Glutamatergic neuron (in vitro differentiated cells): ENCODE results near the gene TTN. TPM values are rescaled to one million over a fixed set of nuclear protein-coding genes. Genes with fewer than 3 reads are reported as not detected.

Experiments
- DNase-seq: peaks from one replicate; pipeline ENCODE4 v3.0.0; 2022
- H3K27ac Mint-ChIP-seq: one replicate; pipeline ENCODE4 v1.8.0; 2020; ENCODE audit warnings: mild to moderate bottlenecking, mixed read lengths, inconsistent platforms; ENCODE audit not compliant: unreplicated experiment
- H3K27me3 Mint-ChIP-seq: one replicate; pipeline ENCODE4 v1.8.0; 2020; ENCODE audit warnings: mild to moderate bottlenecking, moderate library complexity, mixed read lengths, inconsistent platforms; ENCODE audit not compliant: unreplicated experiment
- H3K36me3 Mint-ChIP-seq: one replicate; pipeline ENCODE4 v1.8.0; 2020; ENCODE audit warnings: mild to moderate bottlenecking, mixed read lengths, inconsistent platforms; ENCODE audit not compliant: unreplicated experiment
- H3K4me1 Mint-ChIP-seq: one replicate; pipeline ENCODE4 v1.8.0; 2020; ENCODE audit warnings: mild to moderate bottlenecking, low read depth, mixed read lengths, inconsistent platforms; ENCODE audit not compliant: unreplicated experiment
- H3K4me3 Mint-ChIP-seq: one replicate; pipeline ENCODE4 v1.8.0; 2020; ENCODE audit warnings: mild to moderate bottlenecking, mixed read lengths, inconsistent platforms; ENCODE audit not compliant: unreplicated experiment
- H3K9me3 Mint-ChIP-seq: one replicate; pipeline ENCODE4 v1.8.0; 2020; ENCODE audit warnings: mild to moderate bottlenecking, moderate library complexity, mixed read lengths, inconsistent platforms; ENCODE audit not compliant: unreplicated experiment
- total RNA-seq: library from RNA; stranded (reverse); fragmentation: NEBNext Ultra II Directional; extraction: Animal tissue kit (Norgen Biotek cat#: 25700); gene quantifications from one replicate; pipeline ENCODE4 v1.2.1, GENCODE V29; 2021; ENCODE audit not compliant: unreplicated experiment
- TF ChIP-seq, protein P1 (sequence below): fragments of 200-600 bp; sonication (generic); IDR thresholded peaks from one replicate; pipeline ENCODE4 v1.5.0; 2021; ENCODE audit not compliant: partially characterized antibody, unreplicated experiment

The TTN gene
- total RNA-seq, 1 donor from 2014 or later = 0.34 TPM

DNA sequence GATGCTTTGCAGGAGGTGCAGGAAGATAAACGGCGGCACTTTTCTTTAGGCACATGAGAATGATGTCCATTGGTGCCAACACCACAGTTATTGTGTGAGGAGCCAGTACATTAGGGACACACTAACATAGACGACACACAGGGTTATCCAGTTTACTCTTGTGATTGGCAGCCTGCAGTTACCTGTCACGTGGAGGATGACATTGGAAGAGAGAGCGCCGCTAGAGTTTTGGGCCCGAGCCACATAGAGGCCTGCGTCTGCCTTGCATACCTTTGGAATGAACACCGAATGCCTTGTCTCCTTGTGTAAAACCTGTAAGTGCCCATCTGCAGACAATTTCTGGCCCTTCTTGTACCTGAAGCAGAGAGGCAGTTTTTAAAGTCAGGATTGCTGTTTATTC is 26.9 kb upstream of the TTN start:
- Mint-ChIP-seq H3K36me3 (no peaks in the 10 kb centered on the region), H3K9me3 (no peaks in the 10 kb centered on the region), H3K27ac (no peak overlapping the region), H3K4me1 (peaks cover 8% of the 10 kb centered on the region), H3K4me3 (no peak overlapping the region), H3K27me3 (no peaks in the 10 kb centered on the region)
- no peak for DNase-seq
- TF ChIP-seq, protein P1, sequence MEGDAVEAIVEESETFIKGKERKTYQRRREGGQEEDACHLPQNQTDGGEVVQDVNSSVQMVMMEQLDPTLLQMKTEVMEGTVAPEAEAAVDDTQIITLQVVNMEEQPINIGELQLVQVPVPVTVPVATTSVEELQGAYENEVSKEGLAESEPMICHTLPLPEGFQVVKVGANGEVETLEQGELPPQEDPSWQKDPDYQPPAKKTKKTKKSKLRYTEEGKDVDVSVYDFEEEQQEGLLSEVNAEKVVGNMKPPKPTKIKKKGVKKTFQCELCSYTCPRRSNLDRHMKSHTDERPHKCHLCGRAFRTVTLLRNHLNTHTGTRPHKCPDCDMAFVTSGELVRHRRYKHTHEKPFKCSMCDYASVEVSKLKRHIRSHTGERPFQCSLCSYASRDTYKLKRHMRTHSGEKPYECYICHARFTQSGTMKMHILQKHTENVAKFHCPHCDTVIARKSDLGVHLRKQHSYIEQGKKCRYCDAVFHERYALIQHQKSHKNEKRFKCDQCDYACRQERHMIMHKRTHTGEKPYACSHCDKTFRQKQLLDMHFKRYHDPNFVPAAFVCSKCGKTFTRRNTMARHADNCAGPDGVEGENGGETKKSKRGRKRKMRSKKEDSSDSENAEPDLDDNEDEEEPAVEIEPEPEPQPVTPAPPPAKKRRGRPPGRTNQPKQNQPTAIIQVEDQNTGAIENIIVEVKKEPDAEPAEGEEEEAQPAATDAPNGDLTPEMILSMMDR = no peak

DNA sequence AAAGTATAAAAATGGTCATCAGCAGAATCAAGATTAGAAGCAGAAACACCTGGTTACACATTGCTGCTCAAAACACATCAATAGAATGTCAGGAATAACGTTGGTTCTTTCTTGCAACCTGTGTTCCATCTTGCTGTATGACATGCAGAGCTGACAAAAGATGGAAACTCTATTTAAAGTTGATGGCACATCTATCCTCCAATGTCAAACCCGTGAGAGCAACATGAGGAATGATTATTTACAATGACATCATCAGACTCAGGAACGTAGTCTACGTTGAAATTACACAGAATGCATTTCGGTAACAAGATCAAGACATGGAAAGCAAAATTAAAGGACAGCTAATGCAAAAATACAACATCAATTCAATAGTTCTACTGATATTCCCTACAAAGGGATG is 26.2 kb upstream of the TTN start:
- Mint-ChIP-seq H3K36me3 (no peaks in the 10 kb centered on the region), H3K9me3 (no peaks in the 10 kb centered on the region), H3K4me1 (peaks cover 12% of the 10 kb centered on the region), H3K27ac (no peak overlapping the region), H3K4me3 (no peak overlapping the region), H3K27me3 (no peaks in the 10 kb centered on the region)
- DNase-seq = no peak
- TF ChIP-seq, protein P1 = no peak

DNA sequence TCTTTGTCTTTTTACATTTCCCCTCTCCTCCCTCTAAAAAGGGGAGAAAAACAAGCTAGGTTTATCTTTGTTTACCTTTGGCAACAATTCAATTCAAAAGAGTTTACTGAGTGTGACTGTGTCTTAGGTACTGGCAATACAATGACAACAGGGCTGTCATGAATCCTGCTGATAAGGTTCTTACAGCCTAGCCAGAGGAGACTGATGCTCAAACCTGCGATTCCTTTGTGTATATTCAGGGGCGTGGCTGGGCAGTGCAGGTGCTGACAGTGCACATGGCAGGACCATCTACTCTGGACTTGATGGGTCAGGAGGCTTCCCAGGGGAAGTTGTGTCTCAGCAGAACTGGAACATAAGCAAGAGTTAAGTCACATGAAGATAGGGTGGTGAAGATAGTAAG is 23.2 kb upstream of the TTN start:
- peaks cover 2% of the 10 kb centered on the region for H3K27me3 Mint-ChIP-seq
- no peak overlapping the region for H3K4me3 Mint-ChIP-seq
- TF ChIP-seq, protein P1 = no peak
- no peaks in the 10 kb centered on the region for H3K36me3 Mint-ChIP-seq
- no peak for DNase-seq
- H3K27ac Mint-ChIP-seq = no peak overlapping the region
- H3K4me1 Mint-ChIP-seq = peaks cover 10% of the 10 kb centered on the region
- no peaks in the 10 kb centered on the region for H3K9me3 Mint-ChIP-seq

DNA sequence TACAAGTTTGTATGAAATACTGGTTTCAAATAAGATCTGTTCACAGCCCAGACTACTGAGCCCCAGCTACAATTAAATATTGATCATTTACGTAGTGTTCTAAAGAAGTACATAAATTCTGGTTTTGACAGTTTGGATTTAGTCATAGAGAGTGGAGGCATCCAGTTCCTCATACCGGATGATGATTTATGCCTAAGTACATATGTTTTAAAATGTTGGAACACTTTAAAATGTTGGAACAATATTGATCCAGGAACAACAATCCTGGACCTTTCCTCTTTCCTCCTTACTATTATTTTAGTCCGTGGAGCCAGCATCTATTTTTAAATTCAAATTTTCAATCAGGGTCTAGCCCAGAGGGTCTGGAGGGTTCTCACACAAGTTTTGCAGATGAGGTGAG is 22.8 kb upstream of the TTN start:
- no peak for DNase-seq
- H3K9me3 Mint-ChIP-seq = no peaks in the 10 kb centered on the region
- H3K4me3 Mint-ChIP-seq = no peak overlapping the region
- no peaks in the 10 kb centered on the region for H3K36me3 Mint-ChIP-seq
- H3K4me1 Mint-ChIP-seq = peaks cover 10% of the 10 kb centered on the region
- TF ChIP-seq, protein P1 = no peak
- H3K27ac Mint-ChIP-seq = no peak overlapping the region
- H3K27me3 Mint-ChIP-seq = peaks cover 2% of the 10 kb centered on the region

DNA sequence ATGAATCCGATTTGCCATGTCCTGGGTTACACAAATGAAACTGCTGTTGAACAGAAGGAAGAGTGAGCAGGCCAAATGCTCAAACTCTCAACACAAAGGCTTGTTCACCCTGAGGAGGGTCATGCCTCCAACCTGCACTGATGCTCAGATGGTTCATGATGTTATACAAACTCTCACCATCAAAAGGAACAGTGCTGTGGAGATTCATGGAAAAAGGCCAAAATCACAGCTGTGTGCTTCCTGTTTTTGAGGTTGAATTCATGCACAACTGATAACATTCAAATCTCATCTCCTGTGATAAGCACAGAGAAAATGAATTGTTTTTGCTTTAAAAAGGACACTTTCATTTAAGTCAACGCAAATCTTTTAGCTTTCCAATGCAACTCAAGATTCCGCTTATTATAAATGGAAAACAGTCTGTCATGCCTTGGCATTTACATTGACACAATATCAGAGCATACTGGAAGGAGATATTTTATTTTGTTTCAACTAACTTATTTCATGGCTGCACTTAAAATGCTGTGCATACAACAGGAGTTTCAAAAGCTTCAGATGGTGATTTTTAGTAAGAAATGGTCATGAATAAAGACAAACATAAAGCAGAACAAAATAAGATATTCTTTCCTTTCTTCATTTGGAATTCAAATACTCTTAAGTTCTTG is 22.2 kb upstream of the TTN start:
- DNase-seq = no peak
- TF ChIP-seq, protein P1 = no peak
- peaks cover 10% of the 10 kb centered on the region for H3K4me1 Mint-ChIP-seq
- H3K27ac Mint-ChIP-seq = no peak overlapping the region
- no peaks in the 10 kb centered on the region for H3K9me3 Mint-ChIP-seq
- no peaks in the 10 kb centered on the region for H3K36me3 Mint-ChIP-seq
- H3K4me3 Mint-ChIP-seq = no peak overlapping the region
- peaks cover 2% of the 10 kb centered on the region for H3K27me3 Mint-ChIP-seq
